Skeletal muscle satellite cell (primary cell): ENCODE results near the gene CYP1B1. TPM values are rescaled to one million over a fixed set of nuclear protein-coding genes. Genes with fewer than 3 reads are reported as not detected.
A peak's percentile ranks its signal among the peaks of the same experiment; 100 is the strongest.

Source experiments
- H3K27me3 ChIP-seq: 2 replicates; pipeline ENCODE4 v1.7.0; 2013; ENCODE audit warnings: low read length; ENCODE audit not compliant: control insufficient read depth, insufficient read depth
- H3K36me3 ChIP-seq: 2 replicates; pipeline ENCODE4 v1.7.0; 2013; ENCODE audit warnings: mild to moderate bottlenecking, control low read depth, low read length; ENCODE audit not compliant: insufficient read depth
- H3K4me1 ChIP-seq: 2 replicates; pipeline ENCODE4 v1.7.0; 2013; ENCODE audit warnings: low read length; ENCODE audit not compliant: control insufficient read depth, insufficient read depth
- H3K4me2 ChIP-seq: 2 replicates; pipeline ENCODE4 v1.7.0; 2013; ENCODE audit warnings: mild to moderate bottlenecking, low read length
- H3K4me3 ChIP-seq: 2 replicates; pipeline ENCODE4 v1.7.0; 2013; ENCODE audit warnings: low read length
- H3K9ac ChIP-seq: 2 replicates; pipeline ENCODE4 v1.7.0; 2013; ENCODE audit warnings: mild to moderate bottlenecking, low read depth, low read length, moderate library complexity
- H3K9me3 ChIP-seq: replicated peaks from 2 replicates; pipeline ENCODE4 v1.7.0; 2013; ENCODE audit warnings: mild to moderate bottlenecking, control low read depth, low read length
- total RNA-seq: library from RNA; depleted of rRNA; stranded (reverse); fragments of >200 nt; gene quantifications from 2 replicates; pipeline ENCODE4 v1.2.3, GENCODE V29; 2012; rRNA removed

The CYP1B1 gene
- total RNA-seq, result 50.7 and 66.7 TPM in 2 replicates

GRCh38 chr2:38075507-38076151 lies at the start of gene CYP1B1:
TSS of gene CYP1B1 (minus strand) at chr2:38076151. CDS start at chr2:38075388, 763 bp downstream.
- Histone ChIP-seq H3K4me1 (peaks cover 30% of the 10 kb centered on the region), H3K9me3 (peaks cover 3% of the 10 kb centered on the region), H3K27me3 (peaks cover 69% of the 10 kb centered on the region), H3K9ac (peak within 1 kb of the TSS; percentile 62), H3K4me3 (peak within 1 kb of the TSS; percentile 69), H3K36me3 (peaks cover 5% of the 10 kb centered on the region), H3K4me2 (peak within 1 kb of the TSS; percentile 92)

DNA sequence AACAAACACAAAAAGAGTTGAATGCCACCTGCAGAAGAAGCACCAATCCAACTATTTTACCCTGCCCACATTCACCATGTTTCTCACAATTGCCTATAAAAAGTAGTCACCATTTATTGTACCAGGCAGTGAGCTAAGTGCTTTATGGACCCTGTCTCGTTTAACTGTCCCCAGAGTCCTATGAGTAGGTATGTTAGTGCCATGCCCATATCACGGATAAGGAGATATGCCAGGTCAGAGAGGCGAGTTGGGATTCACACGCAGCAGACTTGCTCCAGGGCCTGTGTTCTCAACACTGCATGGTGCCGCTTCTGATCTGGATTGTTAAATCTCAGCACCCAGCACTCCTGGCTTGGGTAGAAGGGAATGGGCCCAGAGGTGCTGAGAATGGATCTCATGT lies 49.1 kb upstream of the CYP1B1 start:
- no peak overlapping the region for H3K4me2 ChIP-seq
- no peak overlapping the region for H3K9ac ChIP-seq
- H3K4me1 ChIP-seq, result no peaks in the 10 kb centered on the region
- H3K27me3 ChIP-seq, result peaks cover 6% of the 10 kb centered on the region
- H3K4me3 ChIP-seq, result no peak overlapping the region
- no peaks in the 10 kb centered on the region for H3K36me3 ChIP-seq
- H3K9me3 ChIP-seq, result no peaks in the 10 kb centered on the region

GRCh38 chr2:38123911-38124310 lies 48.0 kb upstream of the CYP1B1 start:
- H3K4me3 ChIP-seq, result no peak overlapping the region
- H3K27me3 ChIP-seq, result peaks cover 6% of the 10 kb centered on the region
- H3K9me3 ChIP-seq, result no peaks in the 10 kb centered on the region
- no peak overlapping the region for H3K9ac ChIP-seq
- no peaks in the 10 kb centered on the region for H3K4me1 ChIP-seq
- H3K4me2 ChIP-seq, result no peak overlapping the region
- H3K36me3 ChIP-seq, result no peaks in the 10 kb centered on the region

DNA sequence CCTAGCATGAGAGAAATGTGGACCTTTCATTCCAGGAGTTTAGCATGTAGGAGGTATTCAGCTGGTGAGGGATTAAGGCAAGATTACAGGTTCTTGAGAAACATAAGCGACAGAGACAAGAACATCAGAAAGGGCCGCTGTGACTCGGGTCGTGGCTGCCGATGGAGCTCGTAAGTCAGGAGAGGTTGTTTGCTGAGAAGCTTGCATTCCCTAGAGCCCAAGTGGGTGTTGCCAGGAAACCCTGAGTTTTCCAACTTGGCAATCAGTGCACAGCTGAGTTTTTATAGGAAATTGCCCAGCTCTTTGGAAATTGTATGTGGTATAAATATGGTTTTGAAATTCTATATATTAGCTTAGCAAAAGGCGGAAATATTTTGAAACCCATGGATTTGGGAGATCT lies 46.4 kb upstream of the CYP1B1 start:
- Histone ChIP-seq H3K9me3 (no peaks in the 10 kb centered on the region), H3K4me3 (no peak overlapping the region), H3K4me2 (no peak overlapping the region)

GRCh38 chr2:38121481-38121880 lies 45.5 kb upstream of the CYP1B1 start:
- Histone ChIP-seq H3K4me2 (no peak overlapping the region), H3K4me1 (peaks cover 3% of the 10 kb centered on the region)

More for the DNA sequence above, 46.4 kb upstream of the CYP1B1 start:
- no peak overlapping the region for H3K9ac ChIP-seq
- no peaks in the 10 kb centered on the region for H3K36me3 ChIP-seq
- H3K27me3 ChIP-seq, result peaks cover 6% of the 10 kb centered on the region
- no peaks in the 10 kb centered on the region for H3K4me1 ChIP-seq

DNA sequence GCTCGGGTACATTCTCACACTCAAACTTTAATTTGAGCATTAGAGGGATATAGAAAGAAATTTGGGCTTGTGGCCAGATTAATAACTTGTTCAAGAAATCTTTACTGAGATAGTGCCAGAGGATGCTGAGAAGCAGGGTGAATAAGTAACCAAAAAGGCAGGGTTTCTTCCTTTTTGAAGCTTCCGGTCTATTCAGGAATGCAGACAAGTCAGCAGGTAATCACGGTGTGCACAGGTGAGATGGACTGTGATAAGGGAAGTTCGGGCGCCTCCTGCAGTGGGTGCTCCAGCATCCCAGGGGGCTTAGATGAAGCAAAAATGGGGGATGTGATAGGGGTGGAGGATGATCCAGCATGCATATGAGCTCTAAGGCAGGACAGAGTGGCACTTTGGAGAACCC lies 44.9 kb upstream of the CYP1B1 start:
- no peaks in the 10 kb centered on the region for H3K36me3 ChIP-seq
- peaks cover 7% of the 10 kb centered on the region for H3K4me1 ChIP-seq
- H3K4me2 ChIP-seq, result no peak overlapping the region
- no peak overlapping the region for H3K9ac ChIP-seq
- peaks cover 6% of the 10 kb centered on the region for H3K27me3 ChIP-seq
- no peak overlapping the region for H3K4me3 ChIP-seq
- no peaks in the 10 kb centered on the region for H3K9me3 ChIP-seq

More at GRCh38 chr2:38121481-38121880, 45.5 kb upstream of the CYP1B1 start:
- Histone ChIP-seq H3K36me3 (no peaks in the 10 kb centered on the region), H3K9me3 (no peaks in the 10 kb centered on the region), H3K4me3 (no peak overlapping the region), H3K9ac (no peak overlapping the region), H3K27me3 (peaks cover 6% of the 10 kb centered on the region)

GRCh38 chr2:38120264-38120592 lies 44.3 kb upstream of the CYP1B1 start:
- H3K4me3 ChIP-seq, result no peak overlapping the region
- H3K36me3 ChIP-seq, result no peaks in the 10 kb centered on the region
- peaks cover 6% of the 10 kb centered on the region for H3K27me3 ChIP-seq
- no peak overlapping the region for H3K9ac ChIP-seq
- H3K9me3 ChIP-seq, result no peaks in the 10 kb centered on the region
- no peak overlapping the region for H3K4me2 ChIP-seq
- H3K4me1 ChIP-seq, result peaks cover 13% of the 10 kb centered on the region

GRCh38 chr2:38116762-38117161 lies 40.8 kb upstream of the CYP1B1 start:
- no peaks in the 10 kb centered on the region for H3K9me3 ChIP-seq
- H3K9ac ChIP-seq, result no peak overlapping the region
- no peak overlapping the region for H3K4me3 ChIP-seq
- no peaks in the 10 kb centered on the region for H3K36me3 ChIP-seq
- peaks cover 13% of the 10 kb centered on the region for H3K4me1 ChIP-seq
- H3K4me2 ChIP-seq, result no peak overlapping the region
- H3K27me3 ChIP-seq, result peaks cover 6% of the 10 kb centered on the region

GRCh38 chr2:38115216-38116032 lies 39.5 kb upstream of the CYP1B1 start:
- H3K36me3 ChIP-seq, result no peaks in the 10 kb centered on the region
- H3K27me3 ChIP-seq, result peaks cover 7% of the 10 kb centered on the region
- no peaks in the 10 kb centered on the region for H3K9me3 ChIP-seq
- no peak overlapping the region for H3K4me2 ChIP-seq
- H3K4me3 ChIP-seq, result no peak overlapping the region
- peaks cover 13% of the 10 kb centered on the region for H3K4me1 ChIP-seq
- H3K9ac ChIP-seq, result no peak overlapping the region

DNA sequence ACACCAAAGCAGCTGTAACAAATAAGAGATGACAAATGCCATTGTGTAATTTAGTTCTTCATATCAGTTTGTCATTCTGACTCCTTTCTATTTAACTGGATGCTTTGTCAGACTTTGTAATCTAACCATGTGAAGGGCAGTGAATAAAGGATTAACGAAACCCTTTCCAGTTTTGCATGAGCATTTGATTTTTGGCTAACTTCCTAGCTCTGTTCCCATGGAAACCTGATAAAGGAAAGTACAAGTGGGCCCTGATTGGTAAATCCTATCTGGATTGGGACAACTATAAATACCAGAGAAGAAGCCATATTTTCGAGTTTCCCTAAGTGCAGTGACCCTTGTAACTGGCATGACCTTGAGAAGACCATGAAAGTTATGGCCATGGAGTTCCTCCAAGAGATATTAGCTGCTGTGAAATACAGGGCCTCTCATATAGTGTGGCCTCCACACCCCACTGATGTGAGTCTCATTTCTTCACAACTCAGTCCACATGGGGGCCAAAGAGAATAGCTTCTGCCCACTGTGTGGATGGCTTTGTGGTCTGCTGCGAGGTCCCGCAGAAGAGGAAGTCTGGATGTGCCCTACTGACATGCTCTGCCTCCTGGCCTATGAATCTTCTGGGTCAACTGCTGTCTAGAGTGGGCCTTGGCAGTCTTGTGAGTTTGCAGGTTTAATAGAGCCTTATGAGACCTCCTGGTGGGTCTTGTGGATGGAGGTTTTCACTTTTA lies 38.2 kb upstream of the CYP1B1 start:
- Histone ChIP-seq H3K4me2 (no peak overlapping the region), H3K4me1 (peaks cover 13% of the 10 kb centered on the region), H3K9ac (no peak overlapping the region), H3K27me3 (peaks cover 19% of the 10 kb centered on the region), H3K36me3 (no peaks in the 10 kb centered on the region), H3K4me3 (no peak overlapping the region), H3K9me3 (no peaks in the 10 kb centered on the region)

- Histone ChIP-seq H3K4me1 (peaks cover 13% of the 10 kb centered on the region), H3K4me3 (no peak overlapping the region), H3K9ac (no peak overlapping the region), H3K4me2 (no peak overlapping the region), H3K9me3 (no peaks in the 10 kb centered on the region), H3K27me3 (peaks cover 20% of the 10 kb centered on the region), H3K36me3 (no peaks in the 10 kb centered on the region)
Measured at GRCh38 chr2:38113051-38113450, 37.1 kb upstream of the CYP1B1 start.
